Skeletal muscle satellite cell (primary cell): ENCODE results near the gene TSEN2.
A peak's percentile ranks its signal among the peaks of the same experiment; 100 is the strongest.
"Not testable (repeated sequence)": the region's sequence is repeated elsewhere in the genome, so short reads cannot be mapped to it uniquely, and the experiment has no call there.

Experiments used
- H3K27me3 ChIP-seq: 2 replicates; pipeline ENCODE4 v1.7.0; 2013; ENCODE audit warnings: low read length; ENCODE audit not compliant: control insufficient read depth, insufficient read depth
- H3K36me3 ChIP-seq: 2 replicates; pipeline ENCODE4 v1.7.0; 2013; ENCODE audit warnings: mild to moderate bottlenecking, control low read depth, low read length; ENCODE audit not compliant: insufficient read depth
- H3K4me1 ChIP-seq: 2 replicates; pipeline ENCODE4 v1.7.0; 2013; ENCODE audit warnings: low read length; ENCODE audit not compliant: control insufficient read depth, insufficient read depth
- H3K4me2 ChIP-seq: 2 replicates; pipeline ENCODE4 v1.7.0; 2013; ENCODE audit warnings: mild to moderate bottlenecking, low read length
- H3K4me3 ChIP-seq: 2 replicates; pipeline ENCODE4 v1.7.0; 2013; ENCODE audit warnings: low read length
- H3K9ac ChIP-seq: 2 replicates; pipeline ENCODE4 v1.7.0; 2013; ENCODE audit warnings: mild to moderate bottlenecking, low read depth, low read length, moderate library complexity
- H3K9me3 ChIP-seq: replicated peaks from 2 replicates; pipeline ENCODE4 v1.7.0; 2013; ENCODE audit warnings: mild to moderate bottlenecking, control low read depth, low read length

The TSEN2 gene

GRCh38 chr3:12476238-12476897, 7.9 kb upstream of the TSEN2 start:
- no peak overlapping the region for H3K4me3 ChIP-seq
- no peaks in the 10 kb centered on the region for H3K36me3 ChIP-seq
- H3K9me3 ChIP-seq = no peaks in the 10 kb centered on the region
- H3K4me2 ChIP-seq = peak overlapping the region; percentile 38
- H3K27me3 ChIP-seq = no peaks in the 10 kb centered on the region
- peak overlapping the region; percentile 52 for H3K9ac ChIP-seq
- peaks cover 28% of the 10 kb centered on the region for H3K4me1 ChIP-seq

- no peak overlapping the region for H3K4me3 ChIP-seq
- no peaks in the 10 kb centered on the region for H3K9me3 ChIP-seq
- H3K9ac ChIP-seq = no peak overlapping the region
- H3K4me2 ChIP-seq = no peak overlapping the region
- H3K27me3 ChIP-seq = no peaks in the 10 kb centered on the region
- H3K4me1 ChIP-seq = peaks cover 25% of the 10 kb centered on the region
- no peaks in the 10 kb centered on the region for H3K36me3 ChIP-seq
These were observed 7.0 kb upstream of the TSEN2 start for GRCh38 chr3:12477256-12477655.

GRCh38 chr3:12478326-12478725, 6.0 kb upstream of the TSEN2 start:
- no peaks in the 10 kb centered on the region for H3K36me3 ChIP-seq

GRCh38 chr3:12479198-12479597, 5.1 kb upstream of the TSEN2 start:
- H3K9ac ChIP-seq, H3K4me3 ChIP-seq, H3K4me2 ChIP-seq, H3K27me3 ChIP-seq, H3K36me3 ChIP-seq, H3K9me3 ChIP-seq: not testable (repeated sequence)
- peaks cover 34% of the 10 kb centered on the region for H3K4me1 ChIP-seq

More at GRCh38 chr3:12478326-12478725, 6.0 kb upstream of the TSEN2 start:
- H3K27me3 ChIP-seq = no peaks in the 10 kb centered on the region
- H3K9me3 ChIP-seq = no peaks in the 10 kb centered on the region
- no peak overlapping the region for H3K4me3 ChIP-seq
- H3K4me2 ChIP-seq = no peak overlapping the region
- no peak overlapping the region for H3K9ac ChIP-seq
- peaks cover 27% of the 10 kb centered on the region for H3K4me1 ChIP-seq

- Histone ChIP-seq H3K4me3 (no peak overlapping the region), H3K9me3 (no peaks in the 10 kb centered on the region), H3K4me1 (peaks cover 35% of the 10 kb centered on the region), H3K36me3 (no peaks in the 10 kb centered on the region), H3K9ac (peak overlapping the region; percentile 13), H3K4me2 (no peak overlapping the region), H3K27me3 (no peaks in the 10 kb centered on the region)
These were observed 4.3 kb upstream of the TSEN2 start for GRCh38 chr3:12479919-12480427.

GRCh38 chr3:12483410-12483809, 870 bp upstream of the TSEN2 start:
- H3K9ac ChIP-seq = peak overlapping the region; percentile 84
- H3K9me3 ChIP-seq = no peaks in the 10 kb centered on the region
- no peaks in the 10 kb centered on the region for H3K36me3 ChIP-seq
- H3K4me3 ChIP-seq = peak overlapping the region; percentile 92
- H3K4me2 ChIP-seq = peak overlapping the region; percentile 97
- no peaks in the 10 kb centered on the region for H3K27me3 ChIP-seq
- H3K4me1 ChIP-seq = peaks cover 23% of the 10 kb centered on the region

- peak overlapping the region; percentile 84 for H3K9ac ChIP-seq
- H3K4me2 ChIP-seq = peak overlapping the region; percentile 97
- no peaks in the 10 kb centered on the region for H3K9me3 ChIP-seq
- H3K36me3 ChIP-seq = peaks cover 2% of the 10 kb centered on the region
- H3K4me1 ChIP-seq = peaks cover 26% of the 10 kb centered on the region
- no peaks in the 10 kb centered on the region for H3K27me3 ChIP-seq
- peak overlapping the region; percentile 92 for H3K4me3 ChIP-seq
These were observed 445 bp upstream of the TSEN2 start for GRCh38 chr3:12483872-12484197.

GRCh38 chr3:12484983-12485327, 675 bp downstream of the TSEN2 start:
- Histone ChIP-seq H3K4me3 (peak overlapping the region; percentile 92), H3K4me2 (peak overlapping the region; percentile 97), H3K27me3 (no peaks in the 10 kb centered on the region), H3K9ac (peak overlapping the region; percentile 84), H3K9me3 (no peaks in the 10 kb centered on the region), H3K36me3 (peaks cover 4% of the 10 kb centered on the region), H3K4me1 (peaks cover 32% of the 10 kb centered on the region)

- H3K4me2 ChIP-seq = no peak overlapping the region
These were observed 1.7 kb downstream of the TSEN2 start for GRCh38 chr3:12486001-12486400.

GRCh38 chr3:12486916-12487315, 2.6 kb downstream of the TSEN2 start:
- Histone ChIP-seq H3K36me3 (peaks cover 4% of the 10 kb centered on the region), H3K27me3 (no peaks in the 10 kb centered on the region), H3K9ac (no peak overlapping the region), H3K4me2 (no peak overlapping the region), H3K4me1 (peaks cover 40% of the 10 kb centered on the region), H3K4me3 (no peak overlapping the region), H3K9me3 (no peaks in the 10 kb centered on the region)

More at GRCh38 chr3:12486001-12486400, 1.7 kb downstream of the TSEN2 start:
- peaks cover 4% of the 10 kb centered on the region for H3K36me3 ChIP-seq
- H3K9me3 ChIP-seq = no peaks in the 10 kb centered on the region
- H3K27me3 ChIP-seq = no peaks in the 10 kb centered on the region
- H3K4me1 ChIP-seq = peaks cover 40% of the 10 kb centered on the region
- no peak overlapping the region for H3K4me3 ChIP-seq
- H3K9ac ChIP-seq = no peak overlapping the region

- Histone ChIP-seq H3K9ac (no peak overlapping the region), H3K4me3 (no peak overlapping the region), H3K27me3 (no peaks in the 10 kb centered on the region), H3K36me3 (peaks cover 7% of the 10 kb centered on the region), H3K4me2 (no peak overlapping the region), H3K4me1 (peaks cover 40% of the 10 kb centered on the region), H3K9me3 (no peaks in the 10 kb centered on the region)
These were observed 3.1 kb downstream of the TSEN2 start for GRCh38 chr3:12487336-12487735.

GRCh38 chr3:12487786-12488185, 3.5 kb downstream of the TSEN2 start:
- H3K9ac ChIP-seq = no peak overlapping the region
- H3K4me1 ChIP-seq = peaks cover 40% of the 10 kb centered on the region
- H3K4me2 ChIP-seq = no peak overlapping the region
- no peak overlapping the region for H3K4me3 ChIP-seq
- peaks cover 11% of the 10 kb centered on the region for H3K36me3 ChIP-seq
- no peaks in the 10 kb centered on the region for H3K9me3 ChIP-seq
- no peaks in the 10 kb centered on the region for H3K27me3 ChIP-seq
